ENCODE results near the gene A3GALT2.

DNA sequence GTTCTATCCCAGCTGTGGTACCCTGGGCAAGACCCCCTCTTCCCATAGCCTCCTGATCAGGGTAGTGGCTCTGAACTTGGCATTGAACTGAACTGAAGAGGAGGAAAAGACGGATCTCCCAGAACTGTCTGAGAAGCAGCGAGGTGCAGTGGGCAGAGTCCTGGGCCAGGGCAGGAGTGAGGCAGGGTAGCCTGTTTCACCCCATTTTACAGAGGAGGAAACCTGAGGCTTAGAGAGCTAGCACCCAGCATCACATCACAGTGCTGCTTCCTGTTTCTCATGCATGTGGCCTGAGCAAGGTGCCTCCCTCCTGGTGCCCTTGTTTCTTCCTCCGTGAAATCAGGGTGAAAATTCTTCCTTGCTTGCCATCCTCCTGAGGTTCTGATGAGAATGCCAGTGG is 47.5 kb downstream of the A3GALT2 start:
- TF ChIP-seq GATA2 (IDR thresholded peaks at IDR 0.05; ENCODE audit: low read depth, low read length): no peak
- no peak for TF ChIP-seq GATA3 (IDR thresholded peaks at IDR 0.05; ENCODE audit: low read depth, low read length)
